H9 (cell line): ENCODE measurements around the gene NPC1. TPM values are rescaled to one million over a fixed set of nuclear protein-coding genes. Genes with fewer than 3 reads are reported as not detected.

Experiments used
- DNase-seq: peaks from one replicate; pipeline ENCODE4 v3.0.0-alpha.2; 2017
- H2AFZ ChIP-seq: one replicate; pipeline ENCODE4 v1.6.1; 2013; ENCODE audit warnings: mild to moderate bottlenecking, low read length, control low read depth, moderate library complexity
- H2AK5ac ChIP-seq: 2 replicates; pipeline ENCODE4 v1.6.1; 2013; ENCODE audit warnings: low read length, control low read depth, mixed read lengths; ENCODE audit not compliant: insufficient read length
- H2BK120ac ChIP-seq: one replicate; pipeline ENCODE4 v1.6.1; 2013; ENCODE audit warnings: low read depth, mild to moderate bottlenecking, low read length, control low read depth, inconsistent platforms; ENCODE audit not compliant: poor library complexity, severe bottlenecking
- H2BK12ac ChIP-seq: 2 replicates; pipeline ENCODE4 v1.6.1; 2013; ENCODE audit warnings: low read length, control low read depth, mixed read lengths, low read depth; ENCODE audit not compliant: insufficient read length
- H2BK15ac ChIP-seq: 2 replicates; pipeline ENCODE4 v1.6.1; 2013; ENCODE audit warnings: low read depth, low read length, control low read depth
- H2BK20ac ChIP-seq: one replicate; pipeline ENCODE4 v1.6.1; 2013; ENCODE audit warnings: low read depth, mild to moderate bottlenecking, low read length, control low read depth, inconsistent platforms; ENCODE audit not compliant: poor library complexity, severe bottlenecking
- H2BK5ac ChIP-seq: 2 replicates; pipeline ENCODE4 v1.6.1; 2013; ENCODE audit warnings: low read length, control low read depth, mixed read lengths; ENCODE audit not compliant: insufficient read length
- H3K14ac ChIP-seq: 2 replicates; pipeline ENCODE4 v1.6.1; 2013; ENCODE audit warnings: low read length, control low read depth; ENCODE audit not compliant: insufficient read depth
- H3K18ac ChIP-seq: 2 replicates; pipeline ENCODE4 v1.6.1; 2013; ENCODE audit warnings: low read depth, mild to moderate bottlenecking, mixed read lengths, low read length, control low read depth; ENCODE audit not compliant: insufficient read length
- H3K23ac ChIP-seq: 2 replicates; pipeline ENCODE4 v1.6.1; 2013; ENCODE audit warnings: low read length, control low read depth, mixed read lengths, low read depth; ENCODE audit not compliant: insufficient read length
- H3K23me2 ChIP-seq: 2 replicates; pipeline ENCODE4 v1.6.1; 2013; ENCODE audit warnings: low read depth, mild to moderate bottlenecking, mixed read lengths, low read length, control low read depth; ENCODE audit not compliant: insufficient read length, poor library complexity, severe bottlenecking
- H3K27ac ChIP-seq: 2 replicates; pipeline ENCODE4 v1.5.1; 2013; ENCODE audit warnings: low read length, control low read depth, mixed read lengths, low read depth; ENCODE audit not compliant: insufficient read length
- H3K27me3 ChIP-seq: 2 replicates; pipeline ENCODE4 v1.6.1; 2013; ENCODE audit warnings: low read length, control low read depth, inconsistent platforms; ENCODE audit not compliant: insufficient read depth
- H3K4ac ChIP-seq: 2 replicates; pipeline ENCODE4 v1.6.1; 2013; ENCODE audit warnings: low read depth, mild to moderate bottlenecking, control low read depth, inconsistent platforms, low read length, moderate library complexity
- H3K4me1 ChIP-seq: 2 replicates; pipeline ENCODE4 v1.6.1; 2013; ENCODE audit warnings: low read length, control low read depth, inconsistent platforms; ENCODE audit not compliant: insufficient read depth
- H3K4me2 ChIP-seq: 2 replicates; pipeline ENCODE4 v1.6.1; 2013; ENCODE audit warnings: low read length, control low read depth, mixed read lengths; ENCODE audit not compliant: insufficient read length, insufficient read depth
- H3K56ac ChIP-seq: 2 replicates; pipeline ENCODE4 v1.6.1; 2013; ENCODE audit warnings: low read depth, mild to moderate bottlenecking, mixed read lengths, low read length, control low read depth; ENCODE audit not compliant: insufficient read length
- H3K79me1 ChIP-seq: 2 replicates; pipeline ENCODE4 v1.6.1; 2013; ENCODE audit warnings: low read depth, mild to moderate bottlenecking, moderate library complexity, low read length, control low read depth, inconsistent platforms; ENCODE audit not compliant: insufficient read depth, poor library complexity, severe bottlenecking
- H3K79me2 ChIP-seq: 2 replicates; pipeline ENCODE4 v1.6.1; 2013; ENCODE audit warnings: low read length, control low read depth, inconsistent platforms; ENCODE audit not compliant: insufficient read depth
- H3K9ac ChIP-seq: 2 replicates; pipeline ENCODE4 v1.6.1; 2013; ENCODE audit warnings: low read length, control low read depth, mixed read lengths; ENCODE audit not compliant: insufficient read length; ENCODE audit errors: extremely low read depth
- H3K9me3 ChIP-seq: one replicate; pipeline ENCODE4 v1.6.1; 2013; ENCODE audit warnings: low read depth, low read length, inconsistent platforms; ENCODE audit not compliant: control insufficient read depth
- H3T11ph ChIP-seq: one replicate; pipeline ENCODE4 v1.6.1; 2013; ENCODE audit warnings: mild to moderate bottlenecking, low read length, control low read depth, inconsistent platforms
- H4K20me1 ChIP-seq: one replicate; pipeline ENCODE4 v1.6.1; 2013; ENCODE audit not compliant: control insufficient read depth, insufficient read length, insufficient read depth
- H4K5ac ChIP-seq: 2 replicates; pipeline ENCODE4 v1.6.1; 2013; ENCODE audit warnings: low read depth, mild to moderate bottlenecking, mixed read lengths, low read length, control low read depth; ENCODE audit not compliant: insufficient read length
- H4K8ac ChIP-seq: replicated peaks from 2 replicates; pipeline ENCODE4 v1.6.1; 2013; ENCODE audit warnings: low read length, control low read depth, mixed read lengths, low read depth; ENCODE audit not compliant: insufficient read length
- H4K91ac ChIP-seq: 2 replicates; pipeline ENCODE4 v1.6.1; 2013; ENCODE audit warnings: low read depth, mild to moderate bottlenecking, moderate library complexity, mixed read lengths, low read length, control low read depth; ENCODE audit not compliant: insufficient read length
- H3K27ac Mint-ChIP-seq, 3 experiments: 2 replicates in 2 of 3; 3 replicates in 1 of 3; pipeline ENCODE4 v1.8.0; 2020 to 2021; ENCODE audit warnings: mixed read lengths in 3 of 3, mild to moderate bottlenecking in 1 of 3, moderate library complexity in 1 of 3
- H3K27me3 Mint-ChIP-seq: 2 replicates; pipeline ENCODE4 v1.8.0; 2021; ENCODE audit warnings: low read depth, mild to moderate bottlenecking, moderate library complexity, mixed read lengths
- H3K36me3 Mint-ChIP-seq, 3 experiments: 2 replicates in 2 of 3; 3 replicates in 1 of 3; pipeline ENCODE4 v1.8.0; 2020 to 2021; ENCODE audit warnings: low read depth in 3 of 3, mixed read lengths in 3 of 3; ENCODE audit not compliant: insufficient read depth in 1 of 3
- H3K4me1 Mint-ChIP-seq, 2 experiments: 2 replicates each; pipeline ENCODE4 v1.8.0; 2020; ENCODE audit warnings: mixed read lengths in 2 of 2
- H3K4me3 Mint-ChIP-seq, 2 experiments: 2 replicates in 1 of 2; 3 replicates in 1 of 2; pipeline ENCODE4 v1.8.0; 2020 to 2021; ENCODE audit warnings: mild to moderate bottlenecking in 2 of 2, mixed read lengths in 2 of 2, moderate library complexity in 1 of 2
- H3K9me3 Mint-ChIP-seq, 2 experiments: 2 replicates in 1 of 2; 3 replicates in 1 of 2; pipeline ENCODE4 v1.8.0; 2020; ENCODE audit warnings: mild to moderate bottlenecking in 2 of 2, mixed read lengths in 2 of 2, moderate library complexity in 1 of 2
- CTCF ChIP-seq: fragments of 200-600 bp; sonication (generic); conservative IDR thresholded peaks from 3 replicates; pipeline ENCODE4 v1.8.0; 2021; ENCODE audit warnings: antibody characterized with exemption, mild to moderate bottlenecking
- WGBS: extraction: QIAGEN DNeasy Blood & Tissue Kit; methylation state at CpG from one replicate; pipeline ENCODE4 v1.1.7; 2013; ENCODE audit warnings: missing lambda C conversion rate, low lambda C conversion rate, mixed read lengths; ENCODE audit not compliant: insufficient read length; ENCODE audit errors: extremely low coverage; 5-methylcytosine and 5-hydroxymethylcytosine counted together
- total RNA-seq: library from RNA; stranded (reverse); gene quantifications from 2 replicates; pipeline ENCODE4 v1.2.1, GENCODE V29; 2021

NPC1 gene
- total RNA-seq, 1 experiment from 2014 or later = 24.2 TPM

- H3K4me1 ChIP-seq = no peaks in the 10 kb centered on the region
- H3K56ac ChIP-seq = no peak overlapping the region
- no peak overlapping the region for H3K14ac ChIP-seq
- no peak overlapping the region for H3K18ac ChIP-seq
- H3K79me1 ChIP-seq = no peaks in the 10 kb centered on the region
- H4K91ac ChIP-seq = no peak overlapping the region
- no peaks in the 10 kb centered on the region for H3K23me2 ChIP-seq
- H2BK20ac ChIP-seq = no peak overlapping the region
- H4K20me1 ChIP-seq = no peaks in the 10 kb centered on the region
- no peak overlapping the region for H3K4me2 ChIP-seq
- no peak overlapping the region for H2BK15ac ChIP-seq
- Mint-ChIP-seq H3K4me1 (peaks cover 0 to 2% of the 10 kb centered on the region in 2 experiments; a peak in 1 of 4 replicates), H3K9me3 (no peaks in the 10 kb centered on the region), H3K4me3 (no peak overlapping the region), H3K36me3 (no peaks in the 10 kb centered on the region), H3K27ac (no peak overlapping the region), H3K27me3 (peaks cover 4% of the 10 kb centered on the region)
- no peak overlapping the region for H3K27ac ChIP-seq
- no peak for TF ChIP-seq CTCF
- no peak overlapping the region for H2AK5ac ChIP-seq
- no peak overlapping the region for H3K9ac ChIP-seq
- DNase-seq = no peak
- no peak overlapping the region for H3K4ac ChIP-seq
- no peak overlapping the region for H3T11ph ChIP-seq
- no peak overlapping the region for H2AFZ ChIP-seq
- H2BK5ac ChIP-seq = no peak overlapping the region
- no peak overlapping the region for H3K23ac ChIP-seq
- H2BK120ac ChIP-seq = no peak overlapping the region
- no peaks in the 10 kb centered on the region for H3K79me2 ChIP-seq
- WGBS = no CpG with 5 or more reads among the region's 8 CpGs
- no peaks in the 10 kb centered on the region for H3K9me3 ChIP-seq
- H3K27me3 ChIP-seq = no peaks in the 10 kb centered on the region
- no peak overlapping the region for H4K8ac ChIP-seq
- H4K5ac ChIP-seq = no peak overlapping the region
- H2BK12ac ChIP-seq = no peak overlapping the region
Observed at GRCh38 chr18:23612434-23613090, 26.3 kb upstream of the NPC1 start.
